ENCODE data around the gene ERCC3. TPM values are rescaled to one million over a fixed set of nuclear protein-coding genes. Genes with fewer than 3 reads are reported as not detected.

The ERCC3 gene
- total RNA-seq, 1 experiment from 2014 or later = 60.8 TPM

GRCh38 chr2:127313406-127313805 lies 19.5 kb upstream of the ERCC3 start:
- Histone ChIP-seq H3K23ac (ENCODE audit: insufficient read length, low read depth, low read length) (no peak overlapping the region), H3K14ac (ENCODE audit: insufficient read depth, low read length) (no peak overlapping the region), H3K27me3 (ENCODE audit: insufficient read depth, low read length) (no peaks in the 10 kb centered on the region), H3K9me3 (ENCODE audit: control insufficient read depth, low read depth, low read length) (no peaks in the 10 kb centered on the region), H4K20me1 (ENCODE audit: control insufficient read depth, insufficient read depth, insufficient read length) (no peaks in the 10 kb centered on the region), H2AK5ac (ENCODE audit: insufficient read length, low read length) (no peak overlapping the region), H3K79me1 (ENCODE audit: insufficient read depth, low read depth, low read length, poor library complexity, severe bottlenecking) (no peaks in the 10 kb centered on the region), H3K56ac (ENCODE audit: insufficient read length, low read depth, low read length) (no peak overlapping the region), H2AFZ (ENCODE audit: low read length) (no peak overlapping the region), H3K23me2 (ENCODE audit: insufficient read length, low read depth, low read length, poor library complexity, severe bottlenecking) (no peaks in the 10 kb centered on the region), H4K5ac (ENCODE audit: insufficient read length, low read depth, low read length) (no peak overlapping the region), H2BK20ac (ENCODE audit: low read depth, low read length, poor library complexity, severe bottlenecking) (no peak overlapping the region), H2BK5ac (ENCODE audit: insufficient read length, low read length) (no peak overlapping the region), H4K8ac (replicated peaks; ENCODE audit: insufficient read length, low read depth, low read length) (no peak overlapping the region), H3K79me2 (ENCODE audit: insufficient read depth, low read length) (no peaks in the 10 kb centered on the region), H3K18ac (ENCODE audit: insufficient read length, low read depth, low read length) (no peak overlapping the region), H3K9ac (ENCODE audit: extremely low read depth, insufficient read length, low read length) (no peak overlapping the region), H2BK12ac (ENCODE audit: insufficient read length, low read depth, low read length) (no peak overlapping the region), H2BK15ac (ENCODE audit: low read depth, low read length) (no peak overlapping the region), H3K4me2 (ENCODE audit: insufficient read depth, insufficient read length, low read length) (no peak overlapping the region), H3K4ac (ENCODE audit: low read depth, low read length) (no peak overlapping the region), H4K91ac (ENCODE audit: insufficient read length, low read depth, low read length) (no peak overlapping the region), H2BK120ac (ENCODE audit: low read depth, low read length, poor library complexity, severe bottlenecking) (no peak overlapping the region), H3K4me1 (ENCODE audit: insufficient read depth, low read length) (no peaks in the 10 kb centered on the region), H3T11ph (ENCODE audit: low read length) (no peak overlapping the region), H3K27ac (ENCODE audit: insufficient read length, low read depth, low read length) (no peak overlapping the region)
- DNase-seq = no peak
- WGBS (ENCODE audit: extremely low coverage, insufficient read length, low lambda C conversion rate) = no CpG with 5 or more reads among the region's 3 CpGs
- Mint-ChIP-seq H3K27me3 (ENCODE audit: low read depth) (no peaks in the 10 kb centered on the region), H3K9me3 (no peaks in the 10 kb centered on the region), H3K4me3 (no peak overlapping the region), H3K4me1 (no peaks in the 10 kb centered on the region), H3K36me3 (ENCODE audit: insufficient read depth in 1 of 3, low read depth in 3 of 3) (peaks cover 6 to 36% (median 35%) of the 10 kb centered on the region in 3 experiments; a peak in 6 of 7 replicates), H3K27ac (no peak overlapping the region)
- no peak for TF ChIP-seq CTCF (conservative IDR thresholded peaks at IDR 0.05)
